ENCODE results near the gene PPP3CB.

GRCh38 chr10:73480158-73480557, 15.7 kb downstream of the PPP3CB start:
- no peak for TF ChIP-seq POLR2A (IDR thresholded peaks at IDR 0.05)
- no peak for TF ChIP-seq CTCF (IDR thresholded peaks at IDR 0.05)

Measured in heart left ventricle (tissue), 13 donors.